MCF 10A (cell line): ENCODE results near the gene TNIK. TPM values are rescaled to one million over a fixed set of nuclear protein-coding genes. Genes with fewer than 3 reads are reported as not detected.
A peak's percentile ranks its signal among the peaks of the same experiment; 100 is the strongest.

Experiments used
- BruUV-seq: library from RNA; stranded (reverse); fragments of 400-500 nt; replicated peaks from 2 replicates; lab custom pipeline; 2021; lab: Mats Ljungman, UMichigan
- CTCF ChIA-PET: fragments of 300-600 bp; sonication (Branson Sonifier 250); formaldehyde crosslinking; extraction: SDS; loops from one replicate; lab custom pipeline; 2021; ENCODE audit warnings: antibody characterized with exemption, inconsistent platforms; lab: Yijun Ruan, JAX
- POLR2A ChIA-PET: fragments of 300-600, 350-650 bp; sonication (Branson Sonifier 250); formaldehyde crosslinking; extraction: SDS; loops from one replicate; lab custom pipeline; 2020; ENCODE audit warnings: antibody characterized with exemption, inconsistent platforms; lab: Yijun Ruan, JAX
- DNase-seq: peaks from one replicate; pipeline ENCODE4 v3.0.0-alpha.2; 2018; ENCODE audit not compliant: unreplicated experiment
- H3K27ac Mint-ChIP-seq: one replicate; pipeline ENCODE4 v1.8.0; 2022; ENCODE audit warnings: mild to moderate bottlenecking, low read depth, mixed read lengths; ENCODE audit not compliant: unreplicated experiment
- H3K27me3 Mint-ChIP-seq: one replicate; pipeline ENCODE4 v1.8.0; 2022; ENCODE audit warnings: mixed read lengths; ENCODE audit not compliant: insufficient read depth, unreplicated experiment
- H3K36me3 Mint-ChIP-seq: one replicate; pipeline ENCODE4 v1.8.0; 2022; ENCODE audit warnings: mild to moderate bottlenecking, moderate library complexity, mixed read lengths; ENCODE audit not compliant: insufficient read depth, unreplicated experiment
- H3K4me1 Mint-ChIP-seq: one replicate; pipeline ENCODE4 v1.8.0; 2022; ENCODE audit warnings: mixed read lengths; ENCODE audit not compliant: insufficient read depth, unreplicated experiment
- H3K4me3 Mint-ChIP-seq: one replicate; pipeline ENCODE4 v1.8.0; 2022; ENCODE audit warnings: mild to moderate bottlenecking, moderate library complexity, mixed read lengths; ENCODE audit not compliant: unreplicated experiment
- H3K9me3 Mint-ChIP-seq: one replicate; pipeline ENCODE4 v1.8.0; 2022; ENCODE audit warnings: mixed read lengths; ENCODE audit not compliant: unreplicated experiment
- intact Hi-C: fragments of 100-400 bp; cut with micrococcal nuclease; formaldehyde crosslinking; loops from 2 replicates; pipeline ENCODE4 v1.14.1; 2022
- total RNA-seq: library from RNA; stranded (reverse); gene quantifications from 2 replicates; pipeline ENCODE4 v1.2.3, GENCODE V29; 2022
- TF ChIP-seq, protein P1 (sequence below): fragments of 200-600 bp; IDR thresholded peaks from one replicate; pipeline ENCODE4 v1.8.0; 2022; ENCODE audit warnings: antibody characterized with exemption, mild to moderate bottlenecking; ENCODE audit not compliant: unreplicated experiment

The TNIK gene
- total RNA-seq, 1 experiment from 2014 or later, result 3.4 TPM

DNA sequence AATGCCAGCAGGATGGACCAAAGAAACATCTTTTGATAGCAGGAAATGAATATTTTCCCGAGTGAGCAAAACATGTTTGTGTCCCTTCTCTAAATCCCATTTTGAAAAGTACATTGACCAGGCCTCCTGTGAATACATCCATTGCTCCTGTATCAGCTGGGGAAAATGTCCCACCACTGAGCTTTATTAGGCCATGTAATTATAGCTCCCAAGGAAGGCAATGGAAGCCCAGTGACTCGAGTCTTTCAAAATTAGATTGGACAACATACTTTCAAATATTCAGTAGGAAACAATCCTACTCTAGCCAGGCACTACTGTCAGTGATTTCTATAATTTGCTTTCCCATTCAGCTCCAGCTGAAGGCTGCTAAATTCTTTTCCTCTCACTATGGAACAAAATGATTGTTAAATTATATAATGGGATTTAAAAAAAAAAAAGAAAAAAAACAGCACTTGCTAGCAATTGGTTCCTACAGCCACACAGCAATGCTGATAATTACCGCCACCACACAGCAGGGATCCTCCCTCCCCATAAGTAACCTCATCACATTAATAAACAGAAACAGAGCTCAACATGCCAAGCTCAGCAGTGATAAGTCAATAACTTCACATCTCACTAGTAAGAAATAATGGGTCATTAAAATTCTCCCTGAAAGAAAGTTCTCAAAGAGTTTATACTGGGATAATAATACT lies 261.3 kb downstream of the TNIK start:
- H3K27ac Mint-ChIP-seq, result no peak overlapping the region
- intact Hi-C loops, result loop anchor here (10.0 kb wide), 1 partner anchor 156 kb away; no protein-coding TSS in a partner anchor
- DNase-seq, result no peak
- POLR2A ChIA-PET, result interaction anchor here (0.6 to 0.7 kb wide), 2 partner anchors 124 to 905 kb away, joined by 3 read pairs; no protein-coding TSS in a partner anchor
- H3K9me3 Mint-ChIP-seq, result no peaks in the 10 kb centered on the region
- TF ChIP-seq, protein P1, sequence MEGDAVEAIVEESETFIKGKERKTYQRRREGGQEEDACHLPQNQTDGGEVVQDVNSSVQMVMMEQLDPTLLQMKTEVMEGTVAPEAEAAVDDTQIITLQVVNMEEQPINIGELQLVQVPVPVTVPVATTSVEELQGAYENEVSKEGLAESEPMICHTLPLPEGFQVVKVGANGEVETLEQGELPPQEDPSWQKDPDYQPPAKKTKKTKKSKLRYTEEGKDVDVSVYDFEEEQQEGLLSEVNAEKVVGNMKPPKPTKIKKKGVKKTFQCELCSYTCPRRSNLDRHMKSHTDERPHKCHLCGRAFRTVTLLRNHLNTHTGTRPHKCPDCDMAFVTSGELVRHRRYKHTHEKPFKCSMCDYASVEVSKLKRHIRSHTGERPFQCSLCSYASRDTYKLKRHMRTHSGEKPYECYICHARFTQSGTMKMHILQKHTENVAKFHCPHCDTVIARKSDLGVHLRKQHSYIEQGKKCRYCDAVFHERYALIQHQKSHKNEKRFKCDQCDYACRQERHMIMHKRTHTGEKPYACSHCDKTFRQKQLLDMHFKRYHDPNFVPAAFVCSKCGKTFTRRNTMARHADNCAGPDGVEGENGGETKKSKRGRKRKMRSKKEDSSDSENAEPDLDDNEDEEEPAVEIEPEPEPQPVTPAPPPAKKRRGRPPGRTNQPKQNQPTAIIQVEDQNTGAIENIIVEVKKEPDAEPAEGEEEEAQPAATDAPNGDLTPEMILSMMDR, result no peak
- H3K4me3 Mint-ChIP-seq, result no peak overlapping the region
- BruUV-seq, result no TSS peak
- H3K36me3 Mint-ChIP-seq, result no peaks in the 10 kb centered on the region
- no peaks in the 10 kb centered on the region for H3K27me3 Mint-ChIP-seq
- CTCF ChIA-PET, result interaction anchor here (0.6 to 1.6 kb wide), 4 partner anchors 17 to 422 kb away, joined by 3 to 7 read pairs (median 4); no protein-coding TSS in a partner anchor
- peaks cover 24% of the 10 kb centered on the region for H3K4me1 Mint-ChIP-seq

DNA sequence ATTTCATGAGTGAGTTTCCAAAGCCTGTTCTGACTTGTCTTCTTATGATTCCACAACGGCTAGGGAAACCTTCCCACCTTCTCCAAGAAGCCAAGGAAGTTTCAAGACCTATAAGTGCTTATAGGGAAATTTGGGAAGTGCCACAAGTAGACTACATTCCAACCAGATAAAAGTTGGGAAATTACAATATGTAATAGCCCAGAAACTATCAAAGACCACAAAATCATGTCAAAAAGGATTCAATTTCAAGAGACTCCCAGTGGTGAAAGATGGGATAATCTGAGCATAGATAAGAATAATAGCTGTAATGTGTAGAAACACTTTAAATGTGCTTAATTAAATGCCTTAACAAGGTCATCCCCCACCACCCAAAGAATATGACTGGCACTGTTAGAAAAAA lies 264.5 kb downstream of the TNIK start:
- CTCF ChIA-PET, result interaction anchor here (1.0 kb wide), 1 partner anchor 115 kb away, joined by 5 read pairs; no protein-coding TSS in a partner anchor
- TF ChIP-seq, protein P1, result peak; percentile 12
- Mint-ChIP-seq H3K36me3 (no peaks in the 10 kb centered on the region), H3K4me3 (no peak overlapping the region), H3K4me1 (peaks cover 32% of the 10 kb centered on the region), H3K27ac (no peak overlapping the region), H3K9me3 (no peaks in the 10 kb centered on the region), H3K27me3 (no peaks in the 10 kb centered on the region)
- no TSS peak for BruUV-seq
- DNase-seq, result no peak
- intact Hi-C loops, result loop anchor here (10.0 kb wide), 1 partner anchor 159 kb away; no protein-coding TSS in a partner anchor
- POLR2A ChIA-PET, result interaction anchor here (0.6 to 0.8 kb wide), 3 partner anchors 90 to 265 kb away, joined by 3 read pairs; partner anchors contain the start of gene TNIK

DNA sequence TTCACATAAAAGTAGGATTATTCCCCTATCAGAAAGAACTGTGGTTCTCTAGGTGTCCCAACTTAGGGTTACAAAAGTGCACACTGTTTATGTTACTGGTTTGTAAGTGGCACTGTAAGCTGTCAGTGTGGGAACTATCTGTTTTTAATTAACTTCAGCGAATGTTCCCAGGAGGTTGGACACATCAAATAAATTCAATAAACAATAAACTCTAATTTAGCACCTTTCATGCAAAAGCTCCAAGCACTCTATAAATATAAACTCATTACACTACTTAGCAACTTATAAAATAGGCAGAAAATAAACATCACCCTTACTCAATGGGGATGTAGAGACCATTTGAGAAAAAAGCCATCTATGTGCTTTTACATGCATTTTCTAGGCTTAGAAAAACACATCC lies 265.2 kb downstream of the TNIK start:
- no peaks in the 10 kb centered on the region for H3K9me3 Mint-ChIP-seq
- TF ChIP-seq, protein P1, result no peak
- H3K4me3 Mint-ChIP-seq, result no peak overlapping the region
- ChIA-PET POLR2A (no interaction called here), CTCF (no interaction called here)
- no peak overlapping the region for H3K27ac Mint-ChIP-seq
- intact Hi-C loops, result loop anchor here (5.0 to 10.0 kb wide), 2 partner anchors 87 to 160 kb away; no protein-coding TSS in a partner anchor
- DNase-seq, result no peak
- no TSS peak for BruUV-seq
- no peaks in the 10 kb centered on the region for H3K36me3 Mint-ChIP-seq
- no peaks in the 10 kb centered on the region for H3K27me3 Mint-ChIP-seq
- peaks cover 37% of the 10 kb centered on the region for H3K4me1 Mint-ChIP-seq

DNA sequence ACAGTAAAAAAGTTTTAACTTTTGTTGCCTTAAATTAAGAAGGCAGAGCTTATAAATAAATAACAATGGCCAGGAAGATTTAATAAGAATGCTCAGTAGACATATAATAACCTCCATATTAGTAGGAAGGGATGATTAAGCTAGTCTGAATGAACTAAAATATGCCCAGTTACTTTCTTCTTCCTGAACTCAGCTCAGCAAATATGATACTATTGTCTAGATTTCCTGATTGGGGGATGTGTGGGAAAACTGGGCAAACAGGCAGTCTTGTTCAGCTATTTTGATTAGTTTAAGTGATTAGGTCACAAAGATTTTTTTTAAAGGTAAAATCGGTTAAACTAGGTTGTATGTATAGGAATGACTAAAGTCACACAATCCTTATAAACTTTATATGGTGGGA lies 266.5 kb downstream of the TNIK start:
- H3K27me3 Mint-ChIP-seq, result no peaks in the 10 kb centered on the region
- CTCF ChIA-PET, result interaction anchor here (0.7 to 1.3 kb wide), 3 partner anchors 31 to 372 kb away, joined by 3 to 4 read pairs (median 4); no protein-coding TSS in a partner anchor
- TF ChIP-seq, protein P1, result no peak
- H3K27ac Mint-ChIP-seq, result no peak overlapping the region
- BruUV-seq, result no TSS peak
- intact Hi-C loops, result loop anchor here (5.0 to 10.0 kb wide), 2 partner anchors 89 to 161 kb away; no protein-coding TSS in a partner anchor
- POLR2A ChIA-PET, result interaction anchor here (0.6 to 1.0 kb wide), 5 partner anchors 10 to 1420 kb away, joined by 3 to 5 read pairs (median 3); partner anchors contain the start of gene MYNN
- H3K9me3 Mint-ChIP-seq, result no peaks in the 10 kb centered on the region
- H3K4me1 Mint-ChIP-seq, result peaks cover 26% of the 10 kb centered on the region
- DNase-seq, result no peak
- no peaks in the 10 kb centered on the region for H3K36me3 Mint-ChIP-seq
- no peak overlapping the region for H3K4me3 Mint-ChIP-seq
